ENCODE measurements around the gene EMP2. TPM values are rescaled to one million over a fixed set of nuclear protein-coding genes. Genes with fewer than 3 reads are reported as not detected.
"Not testable (repeated sequence)": the region's sequence is repeated elsewhere in the genome, so short reads cannot be mapped to it uniquely, and the experiment has no call there.

EMP2 gene
- total RNA-seq, 1 donor from 2014 or later, result 70.7 TPM

DNA sequence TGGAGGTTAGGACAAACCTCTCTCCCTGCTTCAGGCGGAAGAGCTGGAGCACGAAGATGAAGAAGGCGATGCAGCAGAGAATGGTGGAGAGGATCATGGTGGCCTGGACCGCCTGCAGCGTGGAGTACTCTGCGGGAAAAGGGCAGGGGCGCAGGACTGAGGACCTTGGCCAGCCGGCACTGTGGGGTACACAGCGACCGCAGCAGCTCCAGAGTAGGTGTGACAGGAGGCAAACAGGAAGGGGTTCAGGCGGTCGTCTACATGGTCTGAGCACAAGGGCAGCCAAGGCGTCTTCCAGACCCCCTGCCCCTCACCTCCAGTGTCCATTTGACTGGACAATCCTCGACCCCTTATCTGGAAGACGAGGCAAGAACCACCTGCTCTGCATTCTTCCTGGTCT lies 42.5 kb downstream of the EMP2 start:
- no peak for DNase-seq (ENCODE audit: extremely low spot score in 2 of 2)
- Histone ChIP-seq H3K27ac (no peak overlapping the region), H3K36me3 (peaks cover 0 to 39% of the 10 kb centered on the region in 2 donors), H3K4me3 (no peak overlapping the region), H3K4me1 (no peaks in the 10 kb centered on the region), H3K9me3 (no peaks in the 10 kb centered on the region), H3K27me3 (no peaks in the 10 kb centered on the region)
- intact Hi-C loops (cut with DNase I), result no loop called here
- TF ChIP-seq POLR2A (IDR thresholded peaks at IDR 0.05) (no peak), POLR2AphosphoS5 (IDR thresholded peaks at IDR 0.05; ENCODE audit: insufficient read depth in 1 of 2, low read depth in 1 of 2) (no peak)
- TF ChIP-seq, protein P1, sequence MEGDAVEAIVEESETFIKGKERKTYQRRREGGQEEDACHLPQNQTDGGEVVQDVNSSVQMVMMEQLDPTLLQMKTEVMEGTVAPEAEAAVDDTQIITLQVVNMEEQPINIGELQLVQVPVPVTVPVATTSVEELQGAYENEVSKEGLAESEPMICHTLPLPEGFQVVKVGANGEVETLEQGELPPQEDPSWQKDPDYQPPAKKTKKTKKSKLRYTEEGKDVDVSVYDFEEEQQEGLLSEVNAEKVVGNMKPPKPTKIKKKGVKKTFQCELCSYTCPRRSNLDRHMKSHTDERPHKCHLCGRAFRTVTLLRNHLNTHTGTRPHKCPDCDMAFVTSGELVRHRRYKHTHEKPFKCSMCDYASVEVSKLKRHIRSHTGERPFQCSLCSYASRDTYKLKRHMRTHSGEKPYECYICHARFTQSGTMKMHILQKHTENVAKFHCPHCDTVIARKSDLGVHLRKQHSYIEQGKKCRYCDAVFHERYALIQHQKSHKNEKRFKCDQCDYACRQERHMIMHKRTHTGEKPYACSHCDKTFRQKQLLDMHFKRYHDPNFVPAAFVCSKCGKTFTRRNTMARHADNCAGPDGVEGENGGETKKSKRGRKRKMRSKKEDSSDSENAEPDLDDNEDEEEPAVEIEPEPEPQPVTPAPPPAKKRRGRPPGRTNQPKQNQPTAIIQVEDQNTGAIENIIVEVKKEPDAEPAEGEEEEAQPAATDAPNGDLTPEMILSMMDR (IDR thresholded peaks at IDR 0.05), result no peak

GRCh38 chr16:10536814-10537389 lies 43.5 kb downstream of the EMP2 start:
- intact Hi-C loops (cut with DNase I), result no loop called here
- TF ChIP-seq POLR2A (IDR thresholded peaks at IDR 0.05), result no peak
- TF ChIP-seq POLR2AphosphoS5 (IDR thresholded peaks at IDR 0.05; ENCODE audit: insufficient read depth in 1 of 2, low read depth in 1 of 2), result no peak
- TF ChIP-seq, protein P1 (IDR thresholded peaks at IDR 0.05), result no peak
- Histone ChIP-seq H3K4me3 (no peak overlapping the region), H3K27ac (no peak overlapping the region), H3K9me3 (no peaks in the 10 kb centered on the region), H3K36me3 (peaks cover 0 to 45% of the 10 kb centered on the region in 2 donors), H3K4me1 (no peaks in the 10 kb centered on the region), H3K27me3 (no peaks in the 10 kb centered on the region)
- no peak for DNase-seq (ENCODE audit: extremely low spot score in 2 of 2)

- H3K4me1 ChIP-seq; DNase-seq (ENCODE audit: extremely low spot score in 2 of 2); H3K4me3 ChIP-seq; H3K27me3 ChIP-seq; intact Hi-C loops (cut with DNase I); H3K9me3 ChIP-seq; H3K27ac ChIP-seq: not testable (repeated sequence)
- peaks cover 0 to 48% of the 10 kb centered on the region in 2 donors for H3K36me3 ChIP-seq
These were observed 44.1 kb downstream of the EMP2 start for GRCh38 chr16:10536328-10536727.

- Histone ChIP-seq H3K27ac (no peak overlapping the region), H3K36me3 (peaks cover 0 to 48% of the 10 kb centered on the region in 2 donors), H3K4me1 (no peaks in the 10 kb centered on the region), H3K4me3 (no peak overlapping the region), H3K27me3 (no peaks in the 10 kb centered on the region), H3K9me3 (no peaks in the 10 kb centered on the region)
- intact Hi-C loops (cut with DNase I), result no loop called here
- TF ChIP-seq, protein P1 (IDR thresholded peaks at IDR 0.05), result no peak
- no peak for TF ChIP-seq POLR2A (IDR thresholded peaks at IDR 0.05)
- no peak for TF ChIP-seq POLR2AphosphoS5 (IDR thresholded peaks at IDR 0.05; ENCODE audit: insufficient read depth in 1 of 2, low read depth in 1 of 2)
- DNase-seq (ENCODE audit: extremely low spot score in 2 of 2), result no peak
These were observed 44.9 kb downstream of the EMP2 start for GRCh38 chr16:10535461-10535860.

DNA sequence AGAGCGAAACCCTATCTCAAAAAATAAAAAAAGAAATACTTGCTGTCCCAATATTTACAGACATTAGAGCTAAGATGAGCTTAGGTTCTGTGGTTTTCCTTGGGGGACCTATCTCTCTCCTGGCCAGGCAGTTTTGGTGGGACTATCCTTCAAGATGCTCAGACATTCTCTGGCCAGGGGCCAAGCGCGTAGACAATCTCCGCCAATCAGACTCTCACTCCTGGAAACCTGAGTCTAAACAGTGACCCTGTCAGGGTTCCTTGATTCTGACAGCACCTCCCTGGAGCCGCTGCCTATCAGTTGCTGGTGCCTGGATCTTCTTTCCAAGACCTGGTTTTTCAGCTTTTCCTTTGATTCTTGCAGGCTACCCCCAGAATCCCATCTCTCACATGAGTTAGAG lies 45.6 kb downstream of the EMP2 start:
- Histone ChIP-seq H3K9me3 (no peaks in the 10 kb centered on the region), H3K36me3 (peaks cover 0 to 48% of the 10 kb centered on the region in 2 donors), H3K4me3 (no peak overlapping the region), H3K27ac (no peak overlapping the region), H3K27me3 (no peaks in the 10 kb centered on the region), H3K4me1 (no peaks in the 10 kb centered on the region)
- intact Hi-C loops (cut with DNase I), result no loop called here
- TF ChIP-seq, protein P1 (IDR thresholded peaks at IDR 0.05), result no peak
- no peak for TF ChIP-seq POLR2AphosphoS5 (IDR thresholded peaks at IDR 0.05; ENCODE audit: insufficient read depth in 1 of 2, low read depth in 1 of 2)
- no peak for TF ChIP-seq POLR2A (IDR thresholded peaks at IDR 0.05)
- DNase-seq (ENCODE audit: extremely low spot score in 2 of 2), result no peak

DNA sequence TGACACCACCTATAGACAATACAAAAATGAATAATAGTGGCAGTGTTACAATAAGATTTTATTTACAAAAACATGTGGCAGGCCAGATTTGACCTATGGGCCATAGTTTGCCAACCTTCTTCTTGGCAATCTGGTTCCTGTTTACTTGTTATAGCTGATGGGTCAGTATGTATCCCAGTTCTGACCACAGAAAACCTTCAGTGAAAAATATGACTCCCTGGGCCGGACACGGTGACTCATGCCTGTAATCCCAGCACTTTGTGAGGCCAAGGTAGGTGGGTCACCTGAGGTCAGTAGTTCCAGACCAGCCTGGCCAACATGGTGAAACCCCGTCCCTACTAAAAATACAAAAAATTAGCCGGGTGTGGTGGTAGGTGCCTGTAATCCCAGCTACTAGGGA lies 46.8 kb downstream of the EMP2 start:
- H3K27me3 ChIP-seq; H3K4me1 ChIP-seq; H3K27ac ChIP-seq; H3K4me3 ChIP-seq; DNase-seq (ENCODE audit: extremely low spot score in 2 of 2); H3K9me3 ChIP-seq; intact Hi-C loops (cut with DNase I): not testable (repeated sequence)
- peaks cover 0 to 47% of the 10 kb centered on the region in 2 donors for H3K36me3 ChIP-seq

Data from vagina (tissue), 2 donors.